GM12891 (cell line): ENCODE measurements around the gene MROH9.

ENCODE experiments used
- POLR2A ChIP-seq: IDR thresholded peaks from 2 replicates; pipeline ENCODE4 v1.6.1; 2011; ENCODE audit warnings: low read depth, low read length, control low read depth
- POLR2AphosphoS5 ChIP-seq: IDR thresholded peaks from 2 replicates; pipeline ENCODE4 v1.6.1; 2011; ENCODE audit warnings: low read depth, low read length, control low read depth
- TAF1 ChIP-seq: IDR thresholded peaks from 2 replicates; pipeline ENCODE4 v1.6.1; 2011; ENCODE audit warnings: low read depth, low read length, control low read depth

- TF ChIP-seq TAF1 (no peak), POLR2A (no peak), POLR2AphosphoS5 (no peak)
Measured at GRCh38 chr1:171075041-171075440, 139.7 kb downstream of the MROH9 start.
